K562 (cell line): ENCODE measurements around the gene COL16A1. TPM values are rescaled to one million over a fixed set of nuclear protein-coding genes. Genes with fewer than 3 reads are reported as not detected.

Source experiments
- ARHGAP35 ChIP-seq: fragments of 450-650 bp; IDR thresholded peaks from 2 replicates; pipeline ENCODE4 v1.6.1; 2018; ENCODE audit not compliant: partially characterized antibody
- ARID3A ChIP-seq: IDR thresholded peaks from 2 replicates; pipeline ENCODE4 v1.6.1; 2012; ENCODE audit warnings: low read depth, low read length, improper control_type of control experiment, borderline replicate concordance
- ATF4 ChIP-seq: fragments of 450-650 bp; formaldehyde crosslinking; IDR thresholded peaks from 2 replicates; pipeline ENCODE4 v1.4.0; 2022; ENCODE audit warnings: mild to moderate bottlenecking, moderate library complexity
- BHLHE40 ChIP-seq: IDR thresholded peaks from 2 replicates; pipeline ENCODE4 v1.6.1; 2011; ENCODE audit warnings: low read length, improper control_type of control experiment
- CHAMP1 ChIP-seq: fragments of 450-650 bp; IDR thresholded peaks from 2 replicates; pipeline ENCODE4 v1.6.1; 2016; ENCODE audit warnings: mild to moderate bottlenecking
- CHD1 ChIP-seq: fragments of 200-600 bp; sonication (generic); IDR thresholded peaks from one replicate; pipeline ENCODE4 v1.6.1; 2012; ENCODE audit warnings: mild to moderate bottlenecking, moderate library complexity, low read length, inconsistent platforms
- CHD4 ChIP-seq: fragments of 200-600 bp; sonication (generic); IDR thresholded peaks from 3 replicates; pipeline ENCODE4 v1.6.1; 2012; ENCODE audit warnings: low read depth, mild to moderate bottlenecking, mixed read lengths, low read length, inconsistent platforms; ENCODE audit not compliant: insufficient read depth, insufficient replicate concordance, poor library complexity, severe bottlenecking
- DIDO1 ChIP-seq: fragments of 450-650 bp; IDR thresholded peaks from 2 replicates; pipeline ENCODE4 v1.6.1; 2016; ENCODE audit warnings: low read depth, missing biosample characterization, missing genetic modification characterization
- E2F4 ChIP-seq: sonication (generic); formaldehyde crosslinking; IDR thresholded peaks from 2 replicates; pipeline ENCODE4 v1.8.0; 2022; ENCODE audit warnings: mild to moderate bottlenecking, low read depth, missing genetic modification reagents
- ELF1 ChIP-seq: fragments of 200-800 bp; sonication (Bioruptor generic); IDR thresholded peaks from 2 replicates; pipeline ENCODE4 v1.6.1; 2016; ENCODE audit warnings: missing genetic modification characterization, missing compliant biosample characterization
- GABPB2 ChIP-seq: fragments of 250-450 bp; sonication (Bioruptor Pico); conservative IDR thresholded peaks from 2 replicates; pipeline ENCODE4 v1.5.1; 2021; ENCODE audit warnings: mild to moderate bottlenecking
- NR0B1 ChIP-seq: fragments of 450-650 bp; IDR thresholded peaks from one replicate; pipeline ENCODE4 v1.6.1; 2018; ENCODE audit warnings: mild to moderate bottlenecking, moderate library complexity; ENCODE audit not compliant: partially characterized antibody
- NR1H2 ChIP-seq: sonication (generic); formaldehyde crosslinking; IDR thresholded peaks from 2 replicates; pipeline ENCODE4 v1.4.0; 2020; ENCODE audit warnings: mild to moderate bottlenecking, missing genetic modification reagents
- SAP30 ChIP-seq: fragments of 200-600 bp; sonication (generic); IDR thresholded peaks from 2 replicates; pipeline ENCODE4 v1.6.1; 2012; ENCODE audit warnings: borderline replicate concordance, low read depth, mild to moderate bottlenecking, moderate library complexity, low read length, control low read depth, inconsistent platforms; ENCODE audit not compliant: insufficient read depth, poor library complexity, severe bottlenecking
- SMARCE1 ChIP-seq: fragments of 450-650 bp; IDR thresholded peaks from 2 replicates; pipeline ENCODE4 v1.7.1; 2016; ENCODE audit warnings: mild to moderate bottlenecking
- YY1 ChIP-seq, 3 experiments: IDR thresholded peaks; 2 replicates each; pipeline ENCODE4 v1.6.1; 2011; ENCODE audit warnings: low read length in 2 of 3, mild to moderate bottlenecking in 2 of 3, moderate library complexity in 2 of 3, borderline replicate concordance in 1 of 3, control low read depth in 1 of 3, low read depth in 1 of 3; ENCODE audit not compliant: insufficient read depth in 3 of 3, insufficient replicate concordance in 2 of 3, control insufficient read depth in 1 of 3, insufficient read length in 1 of 3; ENCODE audit errors: extremely low read depth in 1 of 3
- ZBTB7A ChIP-seq: IDR thresholded peaks from 2 replicates; pipeline ENCODE4 v1.6.1; 2011; ENCODE audit warnings: low read depth, mild to moderate bottlenecking, low read length, moderate library complexity, borderline replicate concordance; ENCODE audit not compliant: control insufficient read depth
- ZNF766 ChIP-seq: fragments of 200-800 bp; sonication (Bioruptor generic); conservative IDR thresholded peaks from 2 replicates; pipeline ENCODE4 v1.6.1; 2016; ENCODE audit warnings: missing genetic modification characterization, missing compliant biosample characterization
- polyA plus RNA-seq, 8 experiments: library from polyadenylated mRNA; depleted of rRNA in 4 of 8; stranded (reverse) in 5 of 8; unstranded in 3 of 8; fragments of >200 nt; fragmentation: Nextera tagmentation in 2 of 8; fragmentation: Illumina TruSeq in 1 of 8; extraction: Ambion mirVana in 2 of 8; extraction: Trizol in 1 of 8; gene quantifications; 2 replicates each; pipeline versions ENCODE4 v1.2.1 to v1.2.3, GENCODE V29; 2011 to 2014; ENCODE audit warnings: inconsistent platforms in 1 of 8, missing spikeins in 1 of 8
- total RNA-seq, 7 experiments: library from RNA; depleted of rRNA in 6 of 7; stranded (reverse); fragments of >200 nt in 6 of 7; fragmentation: Illumina TruSeq in 2 of 7; extraction: Trizol in 2 of 7; gene quantifications; 2 replicates each; pipeline versions ENCODE4 v1.2.1 to v1.2.3, GENCODE V29; 2011 to 2021; ENCODE audit warnings: low replicate concordance in 1 of 7

COL16A1 gene
- total and polyA plus RNA-seq, 9 of the 15 experiments (the other 6 are each of a cell fraction or from before 2014, with no cell fraction given): 0.11 to 0.60 (median 0.11) TPM; not detected in 6

- TF ChIP-seq NR1H2 (CRISPR knock-in tag) (0 out of 2 replicates have a peak, but pooled peaks have one; percentile 74), BHLHE40 (no peak), SAP30 (no peak), YY1 (IDR thresholded peaks at IDR 0.05; ENCODE audit: borderline replicate concordance in 1 of 3, control insufficient read depth in 1 of 3, extremely low read depth in 1 of 3, insufficient read depth in 3 of 3, insufficient read length in 1 of 3, insufficient replicate concordance in 2 of 3, low read depth in 1 of 3, low read length in 2 of 3) (peak in 2 of 3 experiments; percentile 76 to 85), SMARCE1 (0 out of 2 replicates have a peak, but pooled peaks have one; percentile 55), DIDO1 (tag) (no peak), NR0B1 (no peak), ZBTB7A (0 out of 2 replicates have a peak, but pooled peaks have one; percentile 85), CHAMP1 (no peak), CHD4 (no peak), ELF1 (no peak), ZNF766 (CRISPR knock-in tag) (no peak), E2F4 (no peak), CHD1 (peak; percentile 64), ATF4 (CRISPR knock-in tag) (no peak), ARHGAP35 (no peak), GABPB2 (CRISPR knock-in tag) (0 out of 2 replicates have a peak, but pooled peaks have one; percentile 26), ARID3A (no peak)
Measured at GRCh38 chr1:31643976-31644559, 59.7 kb downstream of the COL16A1 start (continued).
